ENCODE data around the gene PRIMA1.
"Not testable (repeated sequence)": the region's sequence is repeated elsewhere in the genome, so short reads cannot be mapped to it uniquely, and the experiment has no call there.

The PRIMA1 gene

GRCh38 chr14:93811676-93812075 lies 23.4 kb upstream of the PRIMA1 start:
- Histone ChIP-seq H3K27ac (ENCODE audit: low read length) (no peak overlapping the region), H3K36me3 (ENCODE audit: control insufficient read depth, low read depth, low read length) (no peaks in the 10 kb centered on the region), H3K4me3 (ENCODE audit: low read length) (no peak overlapping the region), H3K9ac (ENCODE audit: low read length) (no peak overlapping the region), H3K4me1 (ENCODE audit: control insufficient read depth, low read depth, low read length) (no peaks in the 10 kb centered on the region), H3K27me3 (ENCODE audit: control insufficient read depth, insufficient read depth, low read length) (no peaks in the 10 kb centered on the region), H3K9me3 (ENCODE audit: control insufficient read depth, low read depth, low read length) (peaks cover 11% of the 10 kb centered on the region)

- H3K36me3 ChIP-seq (ENCODE audit: control insufficient read depth, low read depth, low read length): no peaks in the 10 kb centered on the region
- H3K9ac ChIP-seq (ENCODE audit: low read length): no peak overlapping the region
- H3K9me3 ChIP-seq (ENCODE audit: control insufficient read depth, low read depth, low read length): peaks cover 11% of the 10 kb centered on the region
- no peaks in the 10 kb centered on the region for H3K4me1 ChIP-seq (ENCODE audit: control insufficient read depth, low read depth, low read length)
- H3K27ac ChIP-seq (ENCODE audit: low read length): no peak overlapping the region
- H3K27me3 ChIP-seq (ENCODE audit: control insufficient read depth, insufficient read depth, low read length): no peaks in the 10 kb centered on the region
- H3K4me3 ChIP-seq (ENCODE audit: low read length): no peak overlapping the region
Observed at GRCh38 chr14:93811020-93811419, 22.7 kb upstream of the PRIMA1 start.

GRCh38 chr14:93809491-93810420 lies 21.5 kb upstream of the PRIMA1 start:
- H3K27ac ChIP-seq (ENCODE audit: low read length): not testable (repeated sequence)

GRCh38 chr14:93804654-93805053 lies 16.4 kb upstream of the PRIMA1 start:
- Histone ChIP-seq H3K36me3 (ENCODE audit: control insufficient read depth, low read depth, low read length) (no peaks in the 10 kb centered on the region), H3K27me3 (ENCODE audit: control insufficient read depth, insufficient read depth, low read length) (no peaks in the 10 kb centered on the region), H3K4me3 (ENCODE audit: low read length) (no peak overlapping the region), H3K9ac (ENCODE audit: low read length) (no peak overlapping the region), H3K9me3 (ENCODE audit: control insufficient read depth, low read depth, low read length) (no peaks in the 10 kb centered on the region), H3K4me1 (ENCODE audit: control insufficient read depth, low read depth, low read length) (no peaks in the 10 kb centered on the region), H3K27ac (ENCODE audit: low read length) (no peak overlapping the region)

More at GRCh38 chr14:93809491-93810420, 21.5 kb upstream of the PRIMA1 start:
- H3K4me1 ChIP-seq (ENCODE audit: control insufficient read depth, low read depth, low read length); H3K27me3 ChIP-seq (ENCODE audit: control insufficient read depth, insufficient read depth, low read length); H3K36me3 ChIP-seq (ENCODE audit: control insufficient read depth, low read depth, low read length); H3K4me3 ChIP-seq (ENCODE audit: low read length); H3K9ac ChIP-seq (ENCODE audit: low read length); H3K9me3 ChIP-seq (ENCODE audit: control insufficient read depth, low read depth, low read length): not testable (repeated sequence)

GRCh38 chr14:93803408-93804318 lies 15.4 kb upstream of the PRIMA1 start:
- no peaks in the 10 kb centered on the region for H3K36me3 ChIP-seq (ENCODE audit: control insufficient read depth, low read depth, low read length)
- no peak overlapping the region for H3K27ac ChIP-seq (ENCODE audit: low read length)
- H3K9ac ChIP-seq (ENCODE audit: low read length): no peak overlapping the region

GRCh38 chr14:93799989-93800921 lies 12.0 kb upstream of the PRIMA1 start:
- Histone ChIP-seq H3K27me3 (ENCODE audit: control insufficient read depth, insufficient read depth, low read length) (no peaks in the 10 kb centered on the region), H3K9ac (ENCODE audit: low read length) (no peak overlapping the region), H3K27ac (ENCODE audit: low read length) (no peak overlapping the region), H3K4me3 (ENCODE audit: low read length) (no peak overlapping the region), H3K9me3 (ENCODE audit: control insufficient read depth, low read depth, low read length) (no peaks in the 10 kb centered on the region), H3K36me3 (ENCODE audit: control insufficient read depth, low read depth, low read length) (no peaks in the 10 kb centered on the region), H3K4me1 (ENCODE audit: control insufficient read depth, low read depth, low read length) (no peaks in the 10 kb centered on the region)

More at GRCh38 chr14:93803408-93804318, 15.4 kb upstream of the PRIMA1 start:
- no peaks in the 10 kb centered on the region for H3K27me3 ChIP-seq (ENCODE audit: control insufficient read depth, insufficient read depth, low read length)
- H3K4me3 ChIP-seq (ENCODE audit: low read length): no peak overlapping the region
- no peaks in the 10 kb centered on the region for H3K4me1 ChIP-seq (ENCODE audit: control insufficient read depth, low read depth, low read length)
- no peaks in the 10 kb centered on the region for H3K9me3 ChIP-seq (ENCODE audit: control insufficient read depth, low read depth, low read length)

- Histone ChIP-seq H3K4me3 (ENCODE audit: low read length) (no peak overlapping the region), H3K9ac (ENCODE audit: low read length) (no peak overlapping the region), H3K27me3 (ENCODE audit: control insufficient read depth, insufficient read depth, low read length) (no peaks in the 10 kb centered on the region), H3K4me1 (ENCODE audit: control insufficient read depth, low read depth, low read length) (no peaks in the 10 kb centered on the region), H3K27ac (ENCODE audit: low read length) (no peak overlapping the region), H3K9me3 (ENCODE audit: control insufficient read depth, low read depth, low read length) (no peaks in the 10 kb centered on the region), H3K36me3 (ENCODE audit: control insufficient read depth, low read depth, low read length) (no peaks in the 10 kb centered on the region)
Observed at GRCh38 chr14:93799617-93799988, 11.3 kb upstream of the PRIMA1 start.

GRCh38 chr14:93797536-93797935 lies 9.3 kb upstream of the PRIMA1 start:
- H3K36me3 ChIP-seq (ENCODE audit: control insufficient read depth, low read depth, low read length): no peaks in the 10 kb centered on the region
- H3K9me3 ChIP-seq (ENCODE audit: control insufficient read depth, low read depth, low read length): no peaks in the 10 kb centered on the region
- H3K4me1 ChIP-seq (ENCODE audit: control insufficient read depth, low read depth, low read length): no peaks in the 10 kb centered on the region

GRCh38 chr14:93797071-93797470 lies 8.8 kb upstream of the PRIMA1 start:
- Histone ChIP-seq H3K27ac (ENCODE audit: low read length) (no peak overlapping the region), H3K4me1 (ENCODE audit: control insufficient read depth, low read depth, low read length) (no peaks in the 10 kb centered on the region), H3K9me3 (ENCODE audit: control insufficient read depth, low read depth, low read length) (no peaks in the 10 kb centered on the region), H3K4me3 (ENCODE audit: low read length) (no peak overlapping the region), H3K27me3 (ENCODE audit: control insufficient read depth, insufficient read depth, low read length) (no peaks in the 10 kb centered on the region), H3K36me3 (ENCODE audit: control insufficient read depth, low read depth, low read length) (no peaks in the 10 kb centered on the region), H3K9ac (ENCODE audit: low read length) (no peak overlapping the region)

More at GRCh38 chr14:93797536-93797935, 9.3 kb upstream of the PRIMA1 start:
- no peak overlapping the region for H3K9ac ChIP-seq (ENCODE audit: low read length)
- H3K27ac ChIP-seq (ENCODE audit: low read length): no peak overlapping the region
- no peak overlapping the region for H3K4me3 ChIP-seq (ENCODE audit: low read length)
- no peaks in the 10 kb centered on the region for H3K27me3 ChIP-seq (ENCODE audit: control insufficient read depth, insufficient read depth, low read length)

- Histone ChIP-seq H3K4me3 (ENCODE audit: low read length) (no peak overlapping the region), H3K4me1 (ENCODE audit: control insufficient read depth, low read depth, low read length) (no peaks in the 10 kb centered on the region), H3K27ac (ENCODE audit: low read length) (no peak overlapping the region), H3K36me3 (ENCODE audit: control insufficient read depth, low read depth, low read length) (no peaks in the 10 kb centered on the region), H3K9me3 (ENCODE audit: control insufficient read depth, low read depth, low read length) (no peaks in the 10 kb centered on the region), H3K9ac (ENCODE audit: low read length) (no peak overlapping the region), H3K27me3 (ENCODE audit: control insufficient read depth, insufficient read depth, low read length) (peaks cover 7% of the 10 kb centered on the region)
Observed at GRCh38 chr14:93794756-93795155, 6.5 kb upstream of the PRIMA1 start.
